Stimulated activated CD8-positive, alpha-beta memory T cell treated with anti-CD3 and anti-CD28 coated beads, Interleukin-4, amount 100 ng/mL, for 24 hours (primary cell): ENCODE results near the gene HOXC6.

Source experiments
- DNase-seq: peaks from one replicate; pipeline ENCODE4 v3.0.0-alpha.2; 2020; ENCODE audit warnings: low read depth

Gene HOXC6

GRCh38 chr12:53990311-53991076 lies 37.7 kb upstream of the HOXC6 start:
- DNase-seq, result no peak

- no peak for DNase-seq
Measured at GRCh38 chr12:53991077-53991460, 37.2 kb upstream of the HOXC6 start.

GRCh38 chr12:53992377-53992889 lies 35.8 kb upstream of the HOXC6 start:
- DNase-seq, result no peak

GRCh38 chr12:53993162-53994008 lies 34.9 kb upstream of the HOXC6 start:
- DNase-seq, result no peak

GRCh38 chr12:53994009-53994263 lies 34.3 kb upstream of the HOXC6 start:
- DNase-seq, result no peak

GRCh38 chr12:53994264-53995001 lies 33.8 kb upstream of the HOXC6 start:
- DNase-seq, result no peak

- DNase-seq, result no peak
Measured at GRCh38 chr12:53995002-53995377, 33.2 kb upstream of the HOXC6 start.

GRCh38 chr12:53995378-53996239 lies 32.6 kb upstream of the HOXC6 start:
- no peak for DNase-seq

GRCh38 chr12:53996240-53997203 lies 31.7 kb upstream of the HOXC6 start:
- DNase-seq, result no peak

- no peak for DNase-seq
Measured at GRCh38 chr12:53997204-53998109, 30.8 kb upstream of the HOXC6 start.

- DNase-seq, result no peak
Measured at GRCh38 chr12:53998110-53998899, 29.9 kb upstream of the HOXC6 start.

GRCh38 chr12:53998900-53999236 lies 29.4 kb upstream of the HOXC6 start:
- DNase-seq, result no peak

GRCh38 chr12:53999559-54000115 lies 28.6 kb upstream of the HOXC6 start:
- DNase-seq, result no peak

GRCh38 chr12:54000116-54001114 lies 27.8 kb upstream of the HOXC6 start, which contains the start of gene HOXC9:
TSS of gene HOXC9 (plus strand) at chr12:54000161. CDS start at chr12:54000189, 28 bp downstream.
- DNase-seq, result no peak

- no peak for DNase-seq
Measured at GRCh38 chr12:54001283-54002187, 26.7 kb upstream of the HOXC6 start.
